Measurements from ENCODE around the gene ABHD15. TPM values are rescaled to one million over a fixed set of nuclear protein-coding genes. Genes with fewer than 3 reads are reported as not detected.

Gene ABHD15
- total RNA-seq, 2 donors from 2014 or later = 10.1 to 15.1 TPM

GRCh38 chr17:29589524-29590410 is 22.9 kb upstream of the ABHD15 start, which contains the start of gene GIT1:
GIT1 (minus strand) TSS chr17:29589648; CDS start chr17:29589378, 270 bp downstream.
- peak within 1 kb of the TSS; percentile 90 for H3K27ac Mint-ChIP-seq
- ATAC-seq (replicated peaks) = peak; percentile 77
- peaks cover 16% of the 10 kb centered on the region for H3K4me1 Mint-ChIP-seq
- H3K27me3 Mint-ChIP-seq = no peaks in the 10 kb centered on the region
- H3K9me3 Mint-ChIP-seq = no peaks in the 10 kb centered on the region
- peak within 1 kb of the TSS; percentile 95 for H3K4me3 Mint-ChIP-seq
- H3K36me3 Mint-ChIP-seq (ENCODE audit: low read depth) = peaks cover 5% of the 10 kb centered on the region

- H3K27ac Mint-ChIP-seq = peak overlapping the region; percentile 90
- H3K4me3 Mint-ChIP-seq = peak overlapping the region; percentile 95
- H3K9me3 Mint-ChIP-seq = no peaks in the 10 kb centered on the region
- peaks cover 5% of the 10 kb centered on the region for H3K36me3 Mint-ChIP-seq (ENCODE audit: low read depth)
- peak; percentile 25 for ATAC-seq (replicated peaks)
- no peaks in the 10 kb centered on the region for H3K27me3 Mint-ChIP-seq
- peaks cover 16% of the 10 kb centered on the region for H3K4me1 Mint-ChIP-seq
Observed at GRCh38 chr17:29588562-29589411, 21.9 kb upstream of the ABHD15 start.

DNA sequence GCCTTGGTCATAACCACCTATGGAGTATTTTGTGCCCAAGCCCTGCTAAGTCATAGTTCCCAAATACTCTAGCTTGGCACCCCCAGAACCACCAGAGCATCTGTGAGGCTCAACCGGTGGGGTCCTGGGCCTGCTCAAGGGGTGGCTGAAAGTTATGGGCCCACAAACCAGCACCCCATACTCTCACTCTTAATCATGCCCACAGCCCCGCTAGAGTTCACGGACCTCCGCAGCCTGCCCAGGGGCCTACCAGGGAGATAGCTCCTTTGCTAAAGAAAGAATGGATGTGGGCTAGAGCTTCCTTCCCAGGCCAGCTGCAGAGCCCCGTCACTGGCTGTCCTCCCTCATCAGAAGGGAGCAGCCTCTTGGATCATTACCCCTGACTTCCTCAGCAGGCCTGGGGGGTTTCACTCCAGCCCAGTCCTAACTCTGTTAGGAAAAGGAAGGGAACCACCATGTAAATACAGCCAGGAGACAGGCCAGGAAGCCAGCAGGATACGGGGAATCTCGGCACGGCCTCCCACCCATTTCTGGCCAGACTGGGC is 21.3 kb upstream of the ABHD15 start:
- peak overlapping the region; percentile 95 for H3K4me3 Mint-ChIP-seq
- H3K27me3 Mint-ChIP-seq = no peaks in the 10 kb centered on the region
- H3K4me1 Mint-ChIP-seq = peaks cover 16% of the 10 kb centered on the region
- H3K36me3 Mint-ChIP-seq (ENCODE audit: low read depth) = peaks cover 7% of the 10 kb centered on the region
- H3K27ac Mint-ChIP-seq = peak overlapping the region; percentile 90
- no peaks in the 10 kb centered on the region for H3K9me3 Mint-ChIP-seq
- ATAC-seq (replicated peaks) = no peak

DNA sequence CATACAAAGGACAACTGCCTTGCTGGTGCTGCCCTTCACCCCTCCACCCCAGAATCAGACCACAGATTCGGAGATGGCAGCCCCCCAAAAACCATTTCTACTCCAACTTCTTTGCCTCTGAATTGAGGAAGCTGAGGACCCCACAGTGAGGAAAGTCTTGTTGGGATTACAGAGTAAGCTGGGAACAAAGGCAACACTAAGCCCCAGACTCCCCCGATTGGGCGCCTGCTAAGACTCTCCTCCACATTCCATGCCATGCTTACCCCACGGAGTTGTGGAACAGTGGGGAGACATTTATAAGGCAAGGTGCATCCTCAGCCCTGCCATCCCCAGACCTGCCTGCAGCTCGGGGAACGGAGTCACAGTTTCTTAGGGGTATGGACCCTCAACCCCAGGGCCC is 20.8 kb upstream of the ABHD15 start:
- Mint-ChIP-seq H3K36me3 (ENCODE audit: low read depth) (peaks cover 12% of the 10 kb centered on the region), H3K4me1 (peaks cover 16% of the 10 kb centered on the region), H3K9me3 (no peaks in the 10 kb centered on the region), H3K27me3 (no peaks in the 10 kb centered on the region), H3K4me3 (peak overlapping the region; percentile 95), H3K27ac (peak overlapping the region; percentile 90)
- no peak for ATAC-seq (replicated peaks)

DNA sequence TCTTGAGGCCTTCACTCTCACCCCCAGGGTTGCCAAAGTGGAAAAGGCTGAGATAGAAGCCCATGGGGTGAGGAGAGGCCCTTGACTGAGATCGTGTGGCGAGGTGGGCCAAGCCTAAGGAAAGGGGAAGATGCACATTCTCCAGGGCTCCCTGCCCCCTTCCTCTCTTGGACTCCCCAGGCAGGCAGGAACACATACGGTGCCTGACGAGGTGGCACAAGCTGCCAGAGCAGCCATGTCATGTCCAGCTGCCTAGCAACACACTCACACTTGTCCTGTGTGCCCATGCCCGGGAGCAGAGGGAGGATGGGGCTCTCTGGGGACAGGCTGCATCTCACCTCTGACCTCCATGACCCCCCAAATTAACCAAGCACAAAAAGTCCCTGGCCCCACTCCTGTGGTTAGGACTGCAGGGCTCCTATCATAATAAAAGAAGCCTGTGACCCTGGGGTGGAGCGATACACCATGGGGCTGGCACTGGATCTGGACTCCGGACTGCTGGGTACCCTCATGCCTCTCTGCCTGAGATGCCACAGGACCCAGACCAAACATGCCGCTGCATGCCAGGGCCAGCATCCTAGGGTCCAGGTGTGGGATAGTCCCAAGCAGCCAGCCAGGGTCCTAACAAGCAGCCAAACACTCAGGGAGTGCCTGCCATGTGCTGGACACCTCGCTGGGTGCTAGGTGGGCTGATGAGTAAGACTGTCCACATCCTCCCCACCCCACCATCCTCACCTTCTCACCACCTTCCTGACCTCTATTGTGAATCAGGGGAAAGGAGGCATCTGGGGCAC is 20.0 kb upstream of the ABHD15 start:
- ATAC-seq (replicated peaks) = no peak
- H3K27ac Mint-ChIP-seq = peak overlapping the region; percentile 90
- peaks cover 18% of the 10 kb centered on the region for H3K36me3 Mint-ChIP-seq (ENCODE audit: low read depth)
- no peaks in the 10 kb centered on the region for H3K27me3 Mint-ChIP-seq
- H3K4me1 Mint-ChIP-seq = peaks cover 16% of the 10 kb centered on the region
- no peaks in the 10 kb centered on the region for H3K9me3 Mint-ChIP-seq
- H3K4me3 Mint-ChIP-seq = peak overlapping the region; percentile 95

DNA sequence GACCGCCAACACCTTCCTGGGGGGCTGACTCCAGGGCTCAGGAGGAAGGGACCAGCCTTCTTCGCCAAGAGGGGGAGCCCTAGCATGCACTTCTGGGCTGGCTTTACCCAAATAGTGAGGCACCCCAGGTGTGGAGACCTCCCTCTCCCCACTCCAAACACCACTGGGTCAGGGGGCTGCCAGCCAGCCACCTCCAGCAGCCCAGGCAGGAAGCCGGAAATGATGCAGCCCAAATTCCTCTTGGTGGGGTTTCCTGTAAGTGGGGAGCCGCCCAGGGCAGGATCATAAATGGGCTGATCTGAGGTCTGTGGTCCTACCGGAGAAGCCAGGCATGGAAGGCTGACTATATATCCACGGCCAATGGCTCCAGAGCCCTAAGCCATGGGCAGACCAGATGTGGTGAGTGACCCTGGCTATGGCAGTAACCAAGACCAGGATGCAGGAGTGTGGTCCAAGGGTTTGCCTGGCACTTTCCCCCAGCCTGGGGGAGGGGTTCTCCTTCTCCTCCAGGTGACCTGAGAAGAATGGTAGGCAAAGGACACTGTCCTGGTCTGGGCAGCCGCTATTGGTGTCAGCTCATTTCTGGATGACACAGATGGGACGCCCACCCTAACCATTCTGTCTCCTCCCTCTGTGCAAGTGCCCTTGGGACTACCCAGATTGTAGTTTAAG is 18.4 kb upstream of the ABHD15 start:
- Mint-ChIP-seq H3K36me3 (ENCODE audit: low read depth) (peaks cover 29% of the 10 kb centered on the region), H3K4me3 (peak overlapping the region; percentile 95), H3K9me3 (no peaks in the 10 kb centered on the region), H3K27ac (peak overlapping the region; percentile 65), H3K4me1 (peaks cover 20% of the 10 kb centered on the region), H3K27me3 (no peaks in the 10 kb centered on the region)
- ATAC-seq (replicated peaks) = no peak

- peaks cover 35% of the 10 kb centered on the region for H3K36me3 Mint-ChIP-seq (ENCODE audit: low read depth)
- peaks cover 25% of the 10 kb centered on the region for H3K4me1 Mint-ChIP-seq
- ATAC-seq (replicated peaks) = no peak
- H3K27ac Mint-ChIP-seq = peak overlapping the region; percentile 65
- H3K4me3 Mint-ChIP-seq = peak overlapping the region; percentile 95
- H3K9me3 Mint-ChIP-seq = no peaks in the 10 kb centered on the region
- no peaks in the 10 kb centered on the region for H3K27me3 Mint-ChIP-seq
Observed at GRCh38 chr17:29584452-29585079, 17.7 kb upstream of the ABHD15 start.

GRCh38 chr17:29583324-29584248 is 16.7 kb upstream of the ABHD15 start:
- Mint-ChIP-seq H3K27me3 (no peaks in the 10 kb centered on the region), H3K36me3 (ENCODE audit: low read depth) (peaks cover 43% of the 10 kb centered on the region), H3K4me1 (peaks cover 25% of the 10 kb centered on the region), H3K9me3 (no peaks in the 10 kb centered on the region), H3K27ac (peak overlapping the region; percentile 65), H3K4me3 (peak overlapping the region; percentile 95)
- no peak for ATAC-seq (replicated peaks)

DNA sequence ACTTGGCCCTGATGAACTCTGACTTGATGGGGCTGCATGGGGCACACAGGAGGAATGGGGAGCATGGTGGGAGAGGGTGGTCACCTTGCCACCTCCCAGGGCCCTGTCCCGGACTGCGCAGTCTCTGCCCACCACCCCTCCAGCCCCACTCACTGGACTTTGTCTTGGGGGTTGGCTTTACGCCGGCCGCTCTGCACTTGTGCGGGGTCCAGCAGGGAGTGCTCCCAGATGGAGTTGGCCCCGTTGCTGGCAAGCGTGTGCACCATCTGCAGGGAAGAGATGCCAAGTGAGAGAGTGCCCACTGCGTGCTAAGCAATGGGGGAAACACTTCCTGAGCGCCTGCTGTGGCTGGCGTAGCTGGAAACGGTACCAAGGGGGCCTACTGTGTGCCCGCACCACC is 15.9 kb upstream of the ABHD15 start:
- Mint-ChIP-seq H3K9me3 (no peaks in the 10 kb centered on the region), H3K4me1 (peaks cover 19% of the 10 kb centered on the region), H3K27me3 (no peaks in the 10 kb centered on the region), H3K36me3 (ENCODE audit: low read depth) (peaks cover 46% of the 10 kb centered on the region), H3K4me3 (no peak overlapping the region), H3K27ac (no peak overlapping the region)
- no peak for ATAC-seq (replicated peaks)

DNA sequence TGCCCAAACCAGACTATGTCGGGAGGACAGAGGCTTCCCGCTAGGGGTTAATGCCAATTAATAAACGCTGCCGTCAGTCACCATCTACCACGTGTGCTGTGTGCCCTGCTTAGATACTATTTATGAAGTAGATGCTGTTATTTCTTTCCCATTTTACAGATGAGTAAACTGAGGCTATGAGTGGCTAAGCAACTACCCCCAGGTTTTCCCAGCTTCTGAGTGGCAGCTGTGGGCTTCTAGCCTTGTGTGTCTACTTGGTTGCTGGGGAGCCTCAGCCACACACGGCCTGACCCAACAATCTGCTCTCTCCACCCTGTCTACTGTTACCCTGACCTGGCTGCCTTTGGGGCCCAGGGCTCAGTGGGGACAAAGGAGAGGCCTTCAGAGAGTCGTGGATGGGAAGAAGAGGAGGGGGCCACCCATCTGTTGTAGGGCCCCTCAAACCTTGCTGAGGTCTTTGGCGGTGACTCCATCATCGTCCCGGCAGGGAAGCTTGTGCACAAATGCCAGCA is 15.5 kb upstream of the ABHD15 start:
- H3K9me3 Mint-ChIP-seq = no peaks in the 10 kb centered on the region
- H3K36me3 Mint-ChIP-seq (ENCODE audit: low read depth) = peaks cover 50% of the 10 kb centered on the region
- no peak for ATAC-seq (replicated peaks)
- no peak overlapping the region for H3K27ac Mint-ChIP-seq
- H3K4me3 Mint-ChIP-seq = no peak overlapping the region
- peaks cover 14% of the 10 kb centered on the region for H3K4me1 Mint-ChIP-seq
- H3K27me3 Mint-ChIP-seq = no peaks in the 10 kb centered on the region

DNA sequence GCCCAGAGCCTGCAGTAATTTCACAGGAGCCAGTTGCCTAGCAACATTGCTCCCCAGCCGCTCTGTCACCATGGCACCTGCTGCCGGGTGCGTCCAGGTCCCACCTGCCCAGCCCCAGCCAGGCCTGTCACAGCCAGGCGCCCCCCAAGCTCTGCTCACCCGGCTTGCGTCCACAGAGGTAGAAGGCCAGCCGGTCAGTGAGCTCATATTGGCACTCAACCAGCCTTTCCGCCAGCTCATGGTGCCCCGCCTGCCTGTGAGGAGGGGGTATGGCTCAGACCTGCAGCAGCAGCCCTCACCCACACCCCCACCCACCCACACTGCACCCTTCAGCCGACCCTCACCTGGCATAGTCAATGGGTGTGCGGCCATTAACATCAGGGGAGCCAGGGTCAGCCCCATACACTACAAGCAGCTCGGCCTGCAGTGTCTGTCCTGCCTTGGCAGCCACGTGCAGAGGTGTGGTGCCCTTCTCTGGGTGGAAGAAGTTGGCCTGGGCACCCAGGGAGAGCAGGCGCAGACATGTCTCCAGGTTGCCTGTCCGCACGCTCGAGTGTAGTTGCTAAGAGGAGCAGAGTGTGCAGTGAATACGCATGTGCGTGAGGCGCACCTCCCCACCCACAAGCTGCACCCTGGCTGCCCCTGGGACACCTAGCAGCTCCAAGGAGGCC is 14.9 kb upstream of the ABHD15 start:
- Mint-ChIP-seq H3K9me3 (no peaks in the 10 kb centered on the region), H3K36me3 (ENCODE audit: low read depth) (peaks cover 50% of the 10 kb centered on the region), H3K4me1 (peaks cover 14% of the 10 kb centered on the region), H3K27me3 (no peaks in the 10 kb centered on the region), H3K4me3 (no peak overlapping the region), H3K27ac (no peak overlapping the region)
- ATAC-seq (replicated peaks) = no peak

Measured in activated T-helper 17 cell treated with anti-CD3 and anti-CD28 coated beads, Interleukin-2, amount 50 U/mL, for 72 hours (primary cell).